Panc1 (cell line): ENCODE data around the gene MROH7. TPM values are rescaled to one million over a fixed set of nuclear protein-coding genes. Genes with fewer than 3 reads are reported as not detected.
A peak's percentile ranks its signal among the peaks of the same experiment; 100 is the strongest.

Experiments
- ATAC-seq: fragments of 200-7000 bp; cut with Tn5 transposase; 2 replicates; pipeline ENCODE4 v1.9.1; 2020; ENCODE audit warnings: mild to moderate bottlenecking, moderate library complexity
- BruUV-seq: library from RNA; stranded (reverse); fragments of 400-500 nt; replicated peaks from 2 replicates; lab custom pipeline; 2021; lab: Mats Ljungman, UMichigan
- CTCF ChIA-PET: fragments of 300-600 bp; sonication (Branson Sonifier 250); formaldehyde crosslinking; loops from one replicate; lab custom pipeline; 2022; ENCODE audit warnings: antibody characterized with exemption; lab: Charles Lee
- POLR2A ChIA-PET: fragments of 300-600 bp; sonication (Branson Sonifier 250); formaldehyde crosslinking; loops from one replicate; lab custom pipeline; 2022; ENCODE audit warnings: antibody characterized with exemption; lab: Charles Lee
- DNase-seq: peaks from one replicate; pipeline ENCODE4 v3.0.0-alpha.2; 2010; ENCODE audit warnings: low read depth, low spot score
- H3K27ac ChIP-seq: 2 replicates; pipeline ENCODE4 v1.5.1; 2011; ENCODE audit warnings: mild to moderate bottlenecking, low read length, inconsistent platforms
- H3K27me3 ChIP-seq: fragments of 200-500 bp; sonication (Bioruptor generic); 2 replicates; pipeline ENCODE4 v1.6.0; 2014; ENCODE audit warnings: low read length, inconsistent platforms; ENCODE audit not compliant: control insufficient read depth, insufficient read depth
- H3K36me3 ChIP-seq: fragments of 200-500 bp; sonication (Bioruptor generic); 2 replicates; pipeline ENCODE4 v1.5.1; 2014; ENCODE audit warnings: inconsistent platforms, mild to moderate bottlenecking, low read length, moderate library complexity; ENCODE audit not compliant: control insufficient read depth, insufficient read depth
- H3K4me1 ChIP-seq: 2 replicates; pipeline ENCODE4 v1.5.1; 2011; ENCODE audit warnings: inconsistent platforms, mild to moderate bottlenecking, low read length, moderate library complexity; ENCODE audit not compliant: control insufficient read depth, insufficient read depth
- H3K4me3 ChIP-seq, 2 experiments: 2 replicates each; pipeline ENCODE4 v1.5.1; 2011 to 2012; ENCODE audit warnings: low read depth in 2 of 2, low read length in 2 of 2, mild to moderate bottlenecking in 2 of 2, inconsistent platforms in 1 of 2, moderate library complexity in 1 of 2
- H3K9me3 ChIP-seq: fragments of 200-500 bp; sonication (Bioruptor generic); 2 replicates; pipeline ENCODE4 v1.5.1; 2014; ENCODE audit warnings: low read depth, mild to moderate bottlenecking, inconsistent platforms, low read length, moderate library complexity; ENCODE audit not compliant: control insufficient read depth, insufficient read depth
- CTCF ChIP-seq: fragments of 450-650 bp; IDR thresholded peaks from 2 replicates; pipeline ENCODE4 v1.5.1; 2017; ENCODE audit warnings: mild to moderate bottlenecking
- POLR2AphosphoS5 ChIP-seq: IDR thresholded peaks from 2 replicates; pipeline ENCODE4 v1.6.1; 2012; ENCODE audit warnings: mild to moderate bottlenecking, low read depth, low read length, moderate library complexity
- REST ChIP-seq, 2 experiments: IDR thresholded peaks; 2 replicates each; pipeline ENCODE4 v1.6.1; 2011 to 2012; ENCODE audit warnings: low read depth in 2 of 2, control low read depth in 1 of 2, low read length in 1 of 2, mild to moderate bottlenecking in 1 of 2, moderate library complexity in 1 of 2; ENCODE audit not compliant: insufficient read depth in 1 of 2
- SIN3A ChIP-seq: IDR thresholded peaks from 2 replicates; pipeline ENCODE4 v1.6.1; 2012; ENCODE audit warnings: low read depth, mild to moderate bottlenecking, low read length, moderate library complexity, borderline replicate concordance; ENCODE audit not compliant: insufficient read depth
- TCF7L2 ChIP-seq: IDR thresholded peaks from 2 replicates; pipeline ENCODE4 v1.6.1; 2011; ENCODE audit warnings: mild to moderate bottlenecking, low read depth, low read length, inconsistent platforms
- in situ Hi-C: cut with HindIII; loops from 2 replicates; pipeline ENCODE4 v1.10.0; 2016; ENCODE audit warnings: low sequenced_read_pairs, low pct_unique_long_range_greater_than_20kb
- intact Hi-C: fragments of 100-400 bp; cut with micrococcal nuclease; formaldehyde crosslinking; loops from one replicate; pipeline ENCODE4 v1.10.0; 2022; ENCODE audit not compliant: unreplicated experiment
- total RNA-seq: library from RNA; stranded (reverse); gene quantifications from one replicate; pipeline ENCODE4 v1.2.1, GENCODE V29; 2021; ENCODE audit not compliant: unreplicated experiment

MROH7 gene
- total RNA-seq, 1 experiment from 2014 or later: not detected

GRCh38 chr1:54741531-54741930, 99.9 kb downstream of the MROH7 start:
- Histone ChIP-seq H3K36me3 (peaks cover 16% of the 10 kb centered on the region; the same call in 1 of the 2 replicates), H3K9me3 (no peaks in the 10 kb centered on the region), H3K4me3 (no peak overlapping the region), H3K27me3 (no peaks in the 10 kb centered on the region), H3K4me1 (no peaks in the 10 kb centered on the region), H3K27ac (no peak overlapping the region)
- ChIA-PET POLR2A (no interaction called here), CTCF (no interaction called here)
- ATAC-seq: no peak
- BruUV-seq: TSS peak; percentile 70
- in situ Hi-C loops: no loop called here
- intact Hi-C loops: no loop called here
- TF ChIP-seq SIN3A (no peak), REST (IDR thresholded peaks at IDR 0.05; ENCODE audit: insufficient read depth in 1 of 2, low read depth in 2 of 2, low read length in 1 of 2) (no peak)
- no peak for DNase-seq

- Histone ChIP-seq H3K4me3 (no peak overlapping the region), H3K27me3 (no peaks in the 10 kb centered on the region), H3K9me3 (no peaks in the 10 kb centered on the region), H3K36me3 (peaks cover 13% of the 10 kb centered on the region; the same call in 1 of the 2 replicates), H3K27ac (no peak overlapping the region), H3K4me1 (no peaks in the 10 kb centered on the region)
- in situ Hi-C loops (no loop called here), intact Hi-C loops (no loop called here)
- ChIA-PET CTCF (no interaction called here), POLR2A (no interaction called here)
- TF ChIP-seq CTCF (no peak), REST (IDR thresholded peaks at IDR 0.05; ENCODE audit: insufficient read depth in 1 of 2, low read depth in 2 of 2, low read length in 1 of 2) (no peak), TCF7L2 (no peak), SIN3A (no peak), POLR2AphosphoS5 (no peak)
- ATAC-seq (no peak), DNase-seq (no peak)
- BruUV-seq: no TSS peak
Observed at GRCh38 chr1:54742282-54742681, 100.7 kb downstream of the MROH7 start.
